Ascending aorta (tissue), 2 donors: ENCODE measurements around the gene GTPBP6. TPM values are rescaled to one million over a fixed set of nuclear protein-coding genes. Genes with fewer than 3 reads are reported as not detected.

Source experiments
- DNase-seq, 2 donors: peaks; one replicate each; pipeline ENCODE4 v3.0.0-alpha.2; 2019; ENCODE audit warnings: low spot score in 2 of 2
- H3K27ac ChIP-seq, 2 donors: fragments of 200-600 bp; sonication (generic); one replicate each; pipeline ENCODE4 v1.5.1; 2016 to 2017; ENCODE audit warnings: mild to moderate bottlenecking in 1 of 2
- H3K27me3 ChIP-seq: fragments of 200-600 bp; sonication (generic); one replicate; pipeline ENCODE4 v1.5.1; 2017
- H3K36me3 ChIP-seq, 2 donors: fragments of 200-600 bp; sonication (generic); one replicate each; pipeline ENCODE4 v1.5.1; 2016
- H3K4me1 ChIP-seq, 2 donors: fragments of 200-600 bp; sonication (generic); one replicate each; pipeline ENCODE4 v1.5.1; 2016 to 2017; ENCODE audit warnings: mild to moderate bottlenecking in 1 of 2
- H3K4me3 ChIP-seq, 2 donors: fragments of 200-600 bp; sonication (generic); one replicate each; pipeline ENCODE4 v1.5.1; 2016 to 2017; ENCODE audit warnings: mild to moderate bottlenecking in 1 of 2
- H3K9me3 ChIP-seq, 2 donors: fragments of 200-600 bp; sonication (generic); one replicate each; pipeline ENCODE4 v1.5.1; 2016
- intact Hi-C: fragments of 100-400 bp; cut with DNase I; formaldehyde crosslinking; loops from one replicate; pipeline ENCODE4 v1.15.1; 2023
- total RNA-seq: library from RNA; depleted of rRNA; stranded (reverse); fragments of >200 nt; gene quantifications from one replicate; pipeline ENCODE4 v1.1.0, GENCODE V29; 2016
- TF ChIP-seq, protein P1 (sequence below), 3 experiments: fragments of 200-600 bp in 2 of 3; fragments of 450-650 bp in 1 of 3; sonication (generic) in 2 of 3; IDR thresholded peaks; one replicate each; pipeline ENCODE4 v1.5.1; 2016 to 2019; ENCODE audit warnings: antibody characterized with exemption in 3 of 3, mild to moderate bottlenecking in 1 of 3, moderate library complexity in 1 of 3

GTPBP6 gene
- total RNA-seq, 1 donor from 2014 or later: 56.2 TPM

DNA sequence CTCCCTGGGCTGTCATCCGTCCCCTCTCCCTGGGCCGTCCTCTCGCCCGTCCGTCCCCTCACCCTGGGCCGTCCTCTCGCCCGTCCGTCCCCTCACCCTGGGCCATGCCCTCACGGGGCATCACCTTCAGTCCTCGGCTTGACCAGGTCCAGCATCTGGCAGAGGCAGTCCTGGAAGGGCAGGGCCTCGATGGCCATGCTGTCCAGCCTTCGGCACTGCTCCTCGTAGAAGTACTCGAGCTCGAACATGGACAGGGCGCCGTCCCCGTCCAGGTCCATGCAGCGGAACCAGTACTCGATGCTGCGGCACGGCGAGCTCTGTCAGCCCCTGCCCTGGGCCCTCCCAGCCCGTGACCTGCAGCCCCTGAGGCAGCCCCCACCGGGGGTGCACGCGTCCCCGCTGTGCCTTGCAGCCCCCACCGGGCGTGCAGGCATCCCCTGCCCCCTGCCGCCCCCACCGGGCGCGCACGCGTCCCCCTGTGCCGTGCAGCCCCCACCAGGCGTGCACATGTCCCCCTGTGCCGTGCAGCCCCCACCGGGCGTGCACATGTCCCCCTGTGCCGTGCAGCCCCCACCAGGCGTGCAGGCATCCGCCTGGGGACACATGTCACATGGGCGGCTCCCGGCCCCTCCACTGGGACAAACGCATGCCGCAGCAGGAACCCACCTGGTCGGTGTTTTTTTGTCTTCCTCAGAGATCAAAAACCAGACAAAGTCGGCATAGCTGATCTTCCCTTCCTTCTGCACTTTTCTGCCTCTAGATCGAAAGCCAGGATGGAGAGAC lies 22.2 kb upstream of the GTPBP6 start:
- Histone ChIP-seq H3K27me3 (no peaks in the 10 kb centered on the region), H3K27ac (no peak overlapping the region), H3K4me3 (no peak overlapping the region), H3K36me3 (peaks cover 0 to 24% of the 10 kb centered on the region in 2 donors), H3K9me3 (no peaks in the 10 kb centered on the region), H3K4me1 (no peaks in the 10 kb centered on the region)
- peak in 1 of 2 donors; percentile 48 for DNase-seq
- TF ChIP-seq, protein P1, sequence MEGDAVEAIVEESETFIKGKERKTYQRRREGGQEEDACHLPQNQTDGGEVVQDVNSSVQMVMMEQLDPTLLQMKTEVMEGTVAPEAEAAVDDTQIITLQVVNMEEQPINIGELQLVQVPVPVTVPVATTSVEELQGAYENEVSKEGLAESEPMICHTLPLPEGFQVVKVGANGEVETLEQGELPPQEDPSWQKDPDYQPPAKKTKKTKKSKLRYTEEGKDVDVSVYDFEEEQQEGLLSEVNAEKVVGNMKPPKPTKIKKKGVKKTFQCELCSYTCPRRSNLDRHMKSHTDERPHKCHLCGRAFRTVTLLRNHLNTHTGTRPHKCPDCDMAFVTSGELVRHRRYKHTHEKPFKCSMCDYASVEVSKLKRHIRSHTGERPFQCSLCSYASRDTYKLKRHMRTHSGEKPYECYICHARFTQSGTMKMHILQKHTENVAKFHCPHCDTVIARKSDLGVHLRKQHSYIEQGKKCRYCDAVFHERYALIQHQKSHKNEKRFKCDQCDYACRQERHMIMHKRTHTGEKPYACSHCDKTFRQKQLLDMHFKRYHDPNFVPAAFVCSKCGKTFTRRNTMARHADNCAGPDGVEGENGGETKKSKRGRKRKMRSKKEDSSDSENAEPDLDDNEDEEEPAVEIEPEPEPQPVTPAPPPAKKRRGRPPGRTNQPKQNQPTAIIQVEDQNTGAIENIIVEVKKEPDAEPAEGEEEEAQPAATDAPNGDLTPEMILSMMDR (IDR thresholded peaks at IDR 0.05): no peak
- intact Hi-C loops: no loop called here

DNA sequence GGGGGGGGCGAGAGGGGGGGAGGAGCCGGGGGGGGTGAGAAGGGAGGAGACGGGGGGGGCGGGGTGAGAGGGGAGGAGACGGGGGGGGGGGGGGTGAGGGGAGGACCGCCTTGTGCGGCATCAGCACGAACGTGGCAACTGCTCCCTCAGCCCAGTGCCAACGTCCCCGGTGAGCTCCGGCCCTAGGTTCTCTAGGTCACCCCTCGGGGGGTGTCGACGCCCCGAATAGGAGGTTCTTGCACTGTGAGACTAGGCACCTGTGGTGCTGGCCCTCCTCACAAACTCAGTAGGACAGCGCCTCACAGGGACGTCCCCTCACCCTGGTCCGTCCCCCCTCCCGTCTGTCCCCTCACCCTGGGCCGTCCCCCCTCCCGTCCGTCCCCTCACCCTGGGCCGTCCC lies 21.5 kb upstream of the GTPBP6 start:
- TF ChIP-seq, protein P1 (IDR thresholded peaks at IDR 0.05): no peak
- Histone ChIP-seq H3K27me3 (no peaks in the 10 kb centered on the region), H3K4me3 (no peak overlapping the region), H3K36me3 (peaks cover 0 to 24% of the 10 kb centered on the region in 2 donors), H3K4me1 (no peaks in the 10 kb centered on the region), H3K9me3 (no peaks in the 10 kb centered on the region), H3K27ac (no peak overlapping the region)
- DNase-seq: peak in 1 of 2 donors; percentile 47
- intact Hi-C loops: no loop called here

DNA sequence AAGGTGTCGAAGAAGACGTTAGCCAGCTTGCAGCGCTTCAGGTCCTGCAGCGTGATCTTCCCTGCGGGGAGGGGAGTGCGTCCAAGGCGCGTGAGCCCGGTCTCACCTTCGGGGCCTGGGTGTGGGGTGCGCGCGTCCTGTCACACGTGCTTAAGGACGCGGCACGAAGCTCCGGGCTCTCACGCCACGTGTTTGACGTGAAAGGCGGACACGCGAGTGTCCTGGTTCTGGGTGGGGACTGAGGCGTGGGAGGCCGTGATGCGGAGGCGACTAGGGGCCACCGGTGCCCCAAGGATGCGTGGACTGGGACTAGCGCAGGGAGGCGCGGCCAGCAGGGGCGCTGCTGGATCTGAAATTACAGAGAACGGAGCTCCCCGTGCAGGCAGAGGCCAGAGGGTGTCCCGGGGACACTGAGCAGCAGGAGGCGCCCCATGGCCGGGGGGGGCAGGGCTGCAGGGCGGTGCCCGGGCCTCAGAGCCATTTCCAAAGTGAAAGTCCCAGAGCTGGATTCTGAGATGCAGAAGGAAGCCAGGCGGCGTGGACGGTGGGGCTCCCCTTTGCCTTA lies 20.3 kb upstream of the GTPBP6 start:
- no peak overlapping the region for H3K4me3 ChIP-seq
- H3K9me3 ChIP-seq: no peaks in the 10 kb centered on the region
- no peak overlapping the region for H3K27ac ChIP-seq
- no peaks in the 10 kb centered on the region for H3K27me3 ChIP-seq
- no peaks in the 10 kb centered on the region for H3K4me1 ChIP-seq
- intact Hi-C loops: no loop called here
- TF ChIP-seq, protein P1 (IDR thresholded peaks at IDR 0.05): no peak
- no peak for DNase-seq
- H3K36me3 ChIP-seq: peaks cover 0 to 22% of the 10 kb centered on the region in 2 donors

DNA sequence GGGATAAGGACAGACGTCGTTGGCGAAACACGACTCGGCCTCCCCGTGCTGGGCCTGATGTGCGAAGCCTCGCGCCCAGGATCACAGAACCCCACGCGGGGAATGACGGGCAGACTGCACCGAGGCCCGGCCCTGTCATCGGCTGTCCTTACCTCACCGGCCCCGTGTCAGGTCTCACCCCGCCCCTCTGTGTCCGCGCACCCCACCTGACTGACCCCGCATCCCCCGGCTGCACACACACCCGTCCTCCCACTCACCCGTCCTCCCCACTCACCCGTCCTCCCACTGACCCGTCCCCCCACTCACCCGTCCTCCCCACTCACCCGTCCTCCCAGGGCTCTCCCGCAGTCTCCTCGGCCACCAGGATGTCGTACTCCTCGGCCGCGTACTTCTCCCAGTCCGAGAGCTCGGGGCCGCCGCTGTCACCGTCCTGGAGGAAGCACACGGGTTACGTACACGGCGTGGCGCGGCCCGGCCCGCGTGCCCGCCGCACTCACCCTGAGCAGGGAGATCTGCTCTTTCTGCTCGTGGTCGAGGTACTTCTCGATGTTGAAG lies 19.8 kb upstream of the GTPBP6 start:
- H3K27me3 ChIP-seq: no peaks in the 10 kb centered on the region
- intact Hi-C loops: no loop called here
- TF ChIP-seq, protein P1 (IDR thresholded peaks at IDR 0.05): no peak
- H3K36me3 ChIP-seq: peaks cover 0 to 27% of the 10 kb centered on the region in 2 donors
- no peak overlapping the region for H3K4me3 ChIP-seq
- no peaks in the 10 kb centered on the region for H3K4me1 ChIP-seq
- H3K27ac ChIP-seq: no peak overlapping the region
- DNase-seq: no peak
- H3K9me3 ChIP-seq: no peaks in the 10 kb centered on the region

DNA sequence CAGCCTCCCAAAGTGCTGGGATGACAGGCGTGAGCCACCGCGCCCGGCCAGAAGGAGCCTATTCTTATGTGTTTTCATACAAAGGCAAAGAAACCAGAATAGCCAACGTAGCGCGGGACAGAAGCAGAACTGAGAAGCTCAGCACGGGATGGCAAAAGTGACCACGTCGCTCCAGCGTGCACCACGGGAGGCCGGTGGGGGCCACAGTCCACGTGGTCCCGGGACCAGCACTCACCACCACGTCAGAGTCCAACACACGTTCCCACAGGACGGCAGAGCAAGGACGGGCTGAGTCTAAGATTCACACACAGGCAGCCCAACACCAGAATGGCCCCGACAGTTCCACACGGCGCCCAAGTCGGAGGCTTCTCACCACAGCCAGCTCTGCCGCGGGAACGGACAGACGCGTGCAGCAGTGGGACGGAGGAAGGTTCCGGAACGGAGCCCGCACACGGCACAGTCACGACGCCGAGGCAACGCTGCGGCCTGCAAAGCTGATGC lies 18.8 kb upstream of the GTPBP6 start:
- Histone ChIP-seq H3K4me1 (no peaks in the 10 kb centered on the region), H3K4me3 (no peak overlapping the region), H3K9me3 (no peaks in the 10 kb centered on the region), H3K36me3 (peaks cover 0 to 28% of the 10 kb centered on the region in 2 donors), H3K27me3 (no peaks in the 10 kb centered on the region), H3K27ac (no peak overlapping the region)
- intact Hi-C loops: no loop called here
- no peak for DNase-seq
- TF ChIP-seq, protein P1 (IDR thresholded peaks at IDR 0.05): no peak
